GM12878 (cell line): ENCODE results near the gene MYDGF. TPM values are rescaled to one million over a fixed set of nuclear protein-coding genes. Genes with fewer than 3 reads are reported as not detected.

Source experiments
- ATAC-seq: fragments of 200-7000 bp; cut with Tn5 transposase; 3 replicates; pipeline ENCODE4 v1.9.1; 2020; ENCODE audit warnings: mild to moderate bottlenecking, moderate library complexity
- BruUV-seq: library from RNA; stranded (reverse); fragments of 400-500 nt; replicated peaks from 2 replicates; lab custom pipeline; 2021; lab: Mats Ljungman, UMichigan
- CTCF ChIA-PET: fragments of 300-600 bp; sonication (Branson Sonifier 250); formaldehyde crosslinking; extraction: SDS; loops from one replicate; lab custom pipeline; 2021; ENCODE audit warnings: inconsistent platforms; lab: Yijun Ruan, JAX
- POLR2A ChIA-PET: fragments of 350-600 bp; formaldehyde crosslinking; extraction: SDS; loops from one replicate; lab custom pipeline; 2021; ENCODE audit warnings: inconsistent platforms; lab: Charles Lee
- RAD21 ChIA-PET: fragments of 300-600 bp; sonication (Branson Sonifier 250); formaldehyde crosslinking; loops from one replicate; lab custom pipeline; 2023; ENCODE audit warnings: antibody characterized with exemption; ENCODE audit not compliant: unreplicated experiment; lab: Charles Lee
- SMC1A ChIA-PET: fragments of 300-600 bp; sonication (Branson Sonifier 250); formaldehyde crosslinking; loops from one replicate; lab custom pipeline; 2023; ENCODE audit not compliant: unreplicated experiment, uncharacterized antibody; lab: Charles Lee
- DNase-seq: peaks from one replicate; pipeline ENCODE4 v3.0.0-alpha.2; 2011; ENCODE audit warnings: low read depth, low spot score
- FAIRE-seq: peaks from 3 replicates; lab custom pipeline; 2011; peaks lifted over from hg19 to GRCh38; lab: Jason Lieb, UNC
- H2AFZ ChIP-seq: 2 replicates; pipeline ENCODE4 v1.6.0; 2011; ENCODE audit warnings: low read depth, low read length, control low read depth; ENCODE audit not compliant: control insufficient read depth
- H3K27ac ChIP-seq: 2 replicates; pipeline ENCODE4 v1.5.1; 2011; ENCODE audit warnings: control low read depth; ENCODE audit not compliant: control insufficient read depth, insufficient read depth
- H3K27me3 ChIP-seq, 2 experiments: replicated peaks in 1 of 2; 2 replicates each; pipeline versions ENCODE4 v1.6.0 to v1.6.1; 2011; ENCODE audit warnings: low read length in 1 of 2; ENCODE audit not compliant: control insufficient read depth in 2 of 2, insufficient read depth in 2 of 2
- H3K36me3 ChIP-seq, 2 experiments: 2 replicates each; pipeline ENCODE4 v1.5.1; 2011; ENCODE audit warnings: low read length in 1 of 2; ENCODE audit not compliant: control insufficient read depth in 2 of 2, insufficient read depth in 2 of 2
- H3K4me1 ChIP-seq: 2 replicates; pipeline ENCODE4 v1.6.1; 2011; ENCODE audit warnings: mild to moderate bottlenecking, low read length, moderate library complexity, mixed read lengths; ENCODE audit not compliant: control insufficient read depth, insufficient read depth
- H3K4me2 ChIP-seq: 2 replicates; pipeline ENCODE4 v1.6.0; 2011; ENCODE audit warnings: control low read depth; ENCODE audit not compliant: control insufficient read depth, insufficient read depth
- H3K4me3 ChIP-seq: fragments of 200-600 bp; sonication (generic); 2 replicates; pipeline ENCODE4 v1.5.1; 2016
- H3K79me2 ChIP-seq: 2 replicates; pipeline ENCODE4 v1.6.0; 2011; ENCODE audit warnings: low read length; ENCODE audit not compliant: control insufficient read depth, insufficient read depth
- H3K9ac ChIP-seq: 2 replicates; pipeline ENCODE4 v1.8.0; 2011; ENCODE audit warnings: low read length, control low read depth, mixed read lengths; ENCODE audit not compliant: control insufficient read depth, insufficient read depth
- H3K9me3 ChIP-seq: replicated peaks from 3 replicates; pipeline ENCODE4 v1.5.1; 2011; ENCODE audit warnings: mild to moderate bottlenecking, low read length; ENCODE audit not compliant: control insufficient read depth, insufficient read depth
- H4K20me1 ChIP-seq: 2 replicates; pipeline ENCODE4 v1.6.0; 2011; ENCODE audit not compliant: control insufficient read depth, insufficient read depth
- BCL11A ChIP-seq: IDR thresholded peaks from 2 replicates; pipeline ENCODE4 v1.6.1; 2011; ENCODE audit warnings: low read depth, low read length
- CHD4 ChIP-seq: fragments of 200-600 bp; sonication (generic); IDR thresholded peaks from 2 replicates; pipeline ENCODE4 v1.6.1; 2016; ENCODE audit warnings: mild to moderate bottlenecking
- ETV6 ChIP-seq, 2 experiments: fragments of 450-650 bp in 1 of 2; IDR thresholded peaks in 1 of 2; conservative IDR thresholded peaks in 1 of 2; 2 replicates each; pipeline ENCODE4 v1.6.1; 2014; ENCODE audit warnings: antibody characterized with exemption in 1 of 2, borderline replicate concordance in 1 of 2, low read depth in 1 of 2, mild to moderate bottlenecking in 1 of 2, moderate library complexity in 1 of 2
- FOXK2 ChIP-seq: fragments of 450-650 bp; IDR thresholded peaks from 2 replicates; pipeline ENCODE4 v1.6.1; 2017; ENCODE audit warnings: mild to moderate bottlenecking, moderate library complexity
- HDAC2 ChIP-seq: fragments of 200-600 bp; sonication (generic); IDR thresholded peaks from 2 replicates; pipeline ENCODE4 v1.6.1; 2017
- HDAC6 ChIP-seq: fragments of 200-600 bp; sonication (generic); IDR thresholded peaks from one replicate; pipeline ENCODE4 v1.8.0; 2017; ENCODE audit warnings: antibody characterized with exemption; ENCODE audit not compliant: unreplicated experiment
- KDM1A ChIP-seq: fragments of 200-600 bp; sonication (generic); IDR thresholded peaks from 2 replicates; pipeline ENCODE4 v1.6.1; 2016; ENCODE audit warnings: borderline replicate concordance
- NFYB ChIP-seq: IDR thresholded peaks from 2 replicates; pipeline ENCODE4 v1.6.1; 2011; ENCODE audit warnings: low read depth, mild to moderate bottlenecking, low read length, improper control_type of control experiment, moderate library complexity; ENCODE audit not compliant: insufficient read depth
- NR2F1 ChIP-seq: fragments of 450-650 bp; conservative IDR thresholded peaks from 2 replicates; pipeline ENCODE4 v1.6.1; 2017; ENCODE audit warnings: mild to moderate bottlenecking
- POLR2A ChIP-seq: IDR thresholded peaks from 2 replicates; pipeline ENCODE4 v1.6.1; 2011; ENCODE audit warnings: low read depth, mild to moderate bottlenecking, low read length
- PRDM15 ChIP-seq: fragments of 450-650 bp; formaldehyde crosslinking; IDR thresholded peaks from 2 replicates; pipeline ENCODE4 v1.4.0; 2020; ENCODE audit warnings: mild to moderate bottlenecking, moderate library complexity
- RCOR1 ChIP-seq: conservative IDR thresholded peaks from 2 replicates; pipeline ENCODE4 v1.6.1; 2012; ENCODE audit warnings: low read depth, low read length, improper control_type of control experiment
- YY1 ChIP-seq: IDR thresholded peaks from 2 replicates; pipeline ENCODE4 v1.6.1; 2011; ENCODE audit warnings: low read depth, mild to moderate bottlenecking, low read length
- ZBTB11 ChIP-seq: fragments of 450-650 bp; formaldehyde crosslinking; IDR thresholded peaks from 2 replicates; pipeline ENCODE4 v1.5.0; 2022; ENCODE audit warnings: mild to moderate bottlenecking, missing genetic modification characterization
- ZNF24 ChIP-seq: fragments of 450-650 bp; IDR thresholded peaks from 2 replicates; pipeline ENCODE4 v1.6.1; 2017; ENCODE audit warnings: antibody characterized with exemption, mild to moderate bottlenecking
- ZSCAN29 ChIP-seq: fragments of 450-650 bp; IDR thresholded peaks from 2 replicates; pipeline ENCODE4 v1.6.1; 2017; ENCODE audit warnings: mild to moderate bottlenecking, moderate library complexity
- WGBS: methylation state at CpG from one replicate; pipeline ENCODE4 v1.1.6; 2016; ENCODE audit warnings: low lambda C conversion rate; ENCODE audit not compliant: insufficient replicate concordance, insufficient coverage; ENCODE audit errors: missing lambda C conversion rate; 5-methylcytosine and 5-hydroxymethylcytosine counted together
- in situ Hi-C: fragments of 300-500 bp; cut with MboI; formaldehyde crosslinking; loops from 9 replicates; pipeline ENCODE4 v1.14.3; 2018; ENCODE audit warnings: mixed read lengths
- intact Hi-C: fragments of 100-400 bp; cut with micrococcal nuclease; formaldehyde crosslinking; loops from one replicate; pipeline ENCODE4 v1.14.2; 2022; ENCODE audit not compliant: unreplicated experiment
- polyA plus RNA-seq, 11 experiments: library from polyadenylated mRNA; depleted of rRNA in 4 of 11; unstranded in 6 of 11; stranded (reverse) in 5 of 11; fragments of >200 nt; fragmentation: Nextera tagmentation in 4 of 11; fragmentation: Illumina TruSeq in 1 of 11; extraction: Ambion mirVana in 4 of 11; extraction: Trizol in 1 of 11; gene quantifications; 1 replicate in 1 of 11; 2 replicates in 10 of 11; pipeline versions ENCODE4 v1.2.1 to v1.2.3, GENCODE V29; 2011 to 2016; ENCODE audit warnings: inconsistent platforms in 2 of 11, missing spikeins in 2 of 11, low read depth in 1 of 11
- total RNA-seq, 4 experiments: library from RNA; depleted of rRNA in 3 of 4; stranded (reverse); fragments of >200 nt in 3 of 4; fragmentation: Illumina TruSeq in 1 of 4; extraction: Trizol in 1 of 4; gene quantifications; 2 replicates each; pipeline versions ENCODE4 v1.2.1 to v1.2.3, GENCODE V29; 2013 to 2021

Gene MYDGF
- total and polyA plus RNA-seq, 10 of the 15 experiments (the other 5 are each of a cell fraction or from before 2014, with no cell fraction given) = 2.3 to 196 (median 57.5) TPM

GRCh38 chr19:4713384-4713951 is 43.3 kb upstream of the MYDGF start:
- no peak for DNase-seq
- ATAC-seq = no peak
- Histone ChIP-seq H3K36me3 (peaks cover 20 to 51% of the 10 kb centered on the region in 2 experiments), H3K4me2 (no peak overlapping the region), H3K9me3 (no peaks in the 10 kb centered on the region), H3K79me2 (no peaks in the 10 kb centered on the region; the same call in 1 of the 2 replicates), H3K27me3 (no peaks in the 10 kb centered on the region), H3K4me3 (no peak overlapping the region), H4K20me1 (no peaks in the 10 kb centered on the region), H3K4me1 (peaks cover 17% of the 10 kb centered on the region), H3K27ac (no peak overlapping the region), H3K9ac (no peak overlapping the region), H2AFZ (no peak overlapping the region)
- CTCF ChIA-PET = no interaction called here
- RAD21 ChIA-PET = no interaction called here
- in situ Hi-C loops = no loop called here
- no TSS peak for BruUV-seq
- SMC1A ChIA-PET = no interaction called here
- POLR2A ChIA-PET = no interaction called here
- WGBS = 94% methylated on average over 32 of the region's 32 CpGs
- intact Hi-C loops = no loop called here
- FAIRE-seq = no peak
- TF ChIP-seq CHD4 (no peak), FOXK2 (no peak), BCL11A (no peak), ZBTB11 (no peak), ETV6 (conservative IDR thresholded peaks at IDR 0.05 in 1 of 2, IDR thresholded peaks at IDR 0.05 in 1 of 2; ENCODE audit: borderline replicate concordance in 1 of 2, low read depth in 1 of 2) (no peak), ZSCAN29 (no peak), HDAC6 (no peak), RCOR1 (no peak), PRDM15 (no peak), NR2F1 (no peak), KDM1A (no peak), NFYB (no peak), HDAC2 (no peak), ZNF24 (no peak), YY1 (no peak), POLR2A (no peak; the same call in 1 of the 2 replicates)
